NCI-H446 treated with DMSO at 0.1 percent for 48 hours (cell line): ENCODE data around the gene PCBD2.
"Not testable (repeated sequence)": the region's sequence is repeated elsewhere in the genome, so short reads cannot be mapped to it uniquely, and the experiment has no call there.

ENCODE experiments used
- DNase-seq: peaks from one replicate; lab custom pipeline; 2025; lab: John Stamatoyannopoulos, UW

The PCBD2 gene

DNA sequence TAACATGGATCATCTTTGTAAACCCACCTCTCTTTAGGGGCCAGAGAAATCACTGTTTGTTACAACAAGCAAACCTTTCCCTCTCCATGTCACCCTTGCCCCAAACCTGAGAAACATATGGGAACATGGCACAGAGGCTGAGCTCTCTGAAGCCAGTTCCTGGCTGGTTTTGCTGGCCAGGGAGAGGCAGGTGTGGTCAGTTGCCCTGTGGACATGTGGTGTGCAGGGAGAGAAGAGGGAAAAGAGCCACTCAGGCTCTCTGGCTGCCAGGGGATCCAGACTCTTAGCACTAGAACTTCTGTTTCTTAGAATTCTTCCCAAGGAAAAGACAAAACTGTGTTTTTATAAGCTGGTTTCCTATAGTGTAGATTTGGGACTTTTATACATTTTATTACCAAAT is 58.2 kb downstream of the PCBD2 start:
- no peak for DNase-seq

DNA sequence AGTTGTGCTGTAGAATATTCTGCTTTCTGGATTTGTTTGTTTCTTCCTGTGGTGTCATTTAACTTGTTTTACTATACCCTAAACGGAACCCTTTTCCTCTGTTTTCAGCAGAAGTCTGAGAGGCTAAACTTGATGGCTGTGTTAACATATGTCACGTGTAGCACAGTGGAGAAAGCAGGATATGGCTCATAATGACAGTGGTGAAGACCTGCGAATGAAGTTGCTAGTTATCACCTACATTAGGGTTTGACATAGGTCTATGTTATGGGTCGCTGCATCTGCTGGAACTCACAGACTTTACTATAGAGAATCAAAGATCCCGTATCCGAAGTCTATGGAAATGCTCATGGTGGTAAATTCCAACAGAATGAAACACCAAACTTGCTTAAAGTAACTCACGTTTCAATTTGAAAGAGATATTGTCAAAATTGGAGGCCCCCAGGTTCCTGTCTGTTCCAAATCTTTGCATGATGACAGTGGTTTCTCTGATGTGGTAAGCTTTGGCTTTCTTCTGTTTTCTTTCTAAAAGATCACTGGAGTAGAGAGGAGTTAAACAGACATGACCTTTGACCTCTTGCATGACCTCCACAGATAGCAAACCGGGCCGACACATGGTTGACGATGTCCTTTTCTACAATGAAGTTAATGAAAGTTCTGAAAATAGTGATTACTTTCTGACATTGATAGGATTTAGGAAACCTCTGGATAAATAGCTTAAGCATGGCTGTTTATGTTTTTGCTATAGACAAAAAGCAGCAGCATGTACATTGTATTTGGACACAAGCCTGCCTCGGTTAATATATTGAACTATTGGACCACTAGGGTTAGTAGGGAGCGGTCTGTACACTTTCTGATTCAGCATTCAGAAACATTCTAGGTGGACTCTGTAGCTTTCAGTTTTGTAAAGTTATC is 59.7 kb downstream of the PCBD2 start:
- no peak for DNase-seq

DNA sequence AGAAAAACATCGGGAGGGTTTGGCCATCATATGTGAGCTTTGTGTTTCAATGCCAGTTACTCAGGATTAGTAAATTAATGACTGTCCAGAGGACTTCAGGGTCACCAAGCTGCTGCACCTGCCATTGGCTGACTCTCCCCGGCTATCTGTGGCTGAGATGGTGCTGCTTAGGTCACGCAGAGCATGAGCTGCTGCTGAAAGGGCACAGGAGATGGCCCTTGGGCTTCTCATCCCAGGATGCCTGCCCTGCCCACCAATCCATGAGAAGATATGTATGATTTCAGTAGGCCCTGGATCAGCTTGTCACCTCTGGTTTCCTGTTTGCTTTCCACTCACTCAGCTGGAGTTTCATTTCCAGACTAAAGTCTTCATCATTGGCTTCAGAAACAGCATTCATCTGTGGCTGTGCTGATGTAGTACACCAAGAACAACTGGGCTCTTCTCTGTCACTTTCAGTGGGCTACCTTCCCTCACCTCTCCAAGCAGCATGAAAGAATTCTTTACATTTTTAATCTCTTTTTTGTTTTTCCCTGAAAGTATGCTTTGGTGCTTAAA is 60.4 kb downstream of the PCBD2 start:
- no peak for DNase-seq

DNA sequence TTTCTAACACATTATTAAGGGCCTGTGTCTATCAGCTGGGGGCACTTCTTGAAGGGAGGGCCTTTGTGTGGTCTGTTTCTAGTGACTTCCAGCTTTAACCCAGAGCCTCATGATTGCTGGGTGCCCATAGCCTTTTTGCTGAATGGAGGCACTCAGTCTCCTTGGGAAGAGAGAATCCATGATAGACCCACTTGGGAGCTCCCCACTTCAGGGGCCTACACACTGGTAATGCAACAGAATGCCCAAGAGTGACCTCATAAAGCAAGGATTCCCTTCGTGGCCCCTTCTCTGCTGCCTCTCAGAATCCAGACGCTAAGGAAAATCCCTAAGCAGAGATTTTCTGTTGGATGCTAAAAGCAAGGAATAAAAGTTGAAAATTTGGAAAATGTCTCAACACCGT is 62.7 kb downstream of the PCBD2 start, which contains the start of gene CATSPER3:
TSS of gene CATSPER3 (plus strand) at position 301 of the 400 bp plus-strand sequence. CDS start at position 386, 85 bp downstream.
- DNase-seq: no peak

DNA sequence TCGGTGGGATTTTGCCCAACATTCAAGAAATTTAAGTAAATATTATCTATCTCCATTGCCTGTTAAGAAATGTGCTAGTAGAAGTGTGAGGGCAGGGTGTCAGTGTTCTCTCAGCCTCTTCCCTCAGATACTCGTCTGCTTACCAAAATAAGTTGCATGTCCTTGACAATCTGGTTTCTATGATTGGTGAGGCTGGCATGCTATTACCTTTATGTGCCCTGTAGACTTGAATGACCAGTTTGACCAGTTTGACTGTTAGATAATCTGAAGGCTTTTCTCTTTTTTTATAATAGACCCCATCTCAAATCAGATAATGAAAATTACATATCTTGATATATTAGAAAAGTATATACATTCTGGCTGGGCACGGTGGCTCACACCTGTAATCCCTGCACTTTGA is 63.1 kb downstream of the PCBD2 start:
- DNase-seq: no peak

DNA sequence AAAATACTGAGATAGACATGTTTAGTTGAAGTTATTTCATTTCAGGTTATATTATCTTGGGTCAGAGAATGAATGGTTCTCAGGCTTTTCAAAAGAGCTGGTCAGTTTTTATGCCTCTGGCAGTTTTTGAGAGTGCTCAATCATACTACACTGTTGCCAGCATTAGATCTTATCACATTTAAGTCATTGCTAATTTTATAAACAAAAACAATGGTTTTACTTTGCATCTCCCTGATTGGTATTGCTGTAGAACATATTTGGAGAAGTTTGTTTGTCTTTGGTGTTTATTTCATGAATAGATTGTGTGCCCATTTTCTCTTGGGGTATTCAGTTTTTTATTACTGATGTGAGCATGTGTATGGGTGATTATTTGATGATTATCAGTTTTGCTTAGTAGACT is 64.2 kb downstream of the PCBD2 start:
- no peak for DNase-seq

DNA sequence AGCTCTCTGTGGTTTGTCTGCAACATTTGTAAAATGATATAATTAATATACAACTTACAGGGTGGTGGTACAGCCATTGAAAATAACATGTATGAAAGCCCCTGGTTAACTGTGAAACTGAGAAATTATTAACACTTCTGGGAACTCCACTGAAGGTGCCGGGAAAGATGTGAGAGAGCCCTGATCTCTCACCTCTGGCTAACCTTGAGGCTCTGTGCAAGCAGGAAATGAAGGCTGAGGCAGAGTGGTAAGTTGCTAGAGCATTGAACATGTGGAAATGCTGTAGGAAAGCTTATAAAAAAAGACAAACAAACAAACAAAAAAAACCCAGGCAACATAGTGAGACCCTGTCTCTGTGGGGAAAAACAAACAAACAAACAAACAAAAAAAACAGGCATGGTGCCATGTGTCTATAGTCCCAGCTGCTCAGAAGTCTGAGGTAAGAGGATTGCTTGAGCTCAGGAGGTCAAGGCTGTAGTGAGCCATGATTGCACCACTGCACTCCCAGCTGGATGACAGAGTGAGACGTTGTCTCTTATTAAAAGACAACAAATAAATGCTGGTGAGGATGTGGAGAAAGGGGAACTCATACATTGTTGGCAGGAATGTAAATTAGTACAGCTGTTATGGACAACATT is 70.3 kb downstream of the PCBD2 start:
- DNase-seq: no peak

DNA sequence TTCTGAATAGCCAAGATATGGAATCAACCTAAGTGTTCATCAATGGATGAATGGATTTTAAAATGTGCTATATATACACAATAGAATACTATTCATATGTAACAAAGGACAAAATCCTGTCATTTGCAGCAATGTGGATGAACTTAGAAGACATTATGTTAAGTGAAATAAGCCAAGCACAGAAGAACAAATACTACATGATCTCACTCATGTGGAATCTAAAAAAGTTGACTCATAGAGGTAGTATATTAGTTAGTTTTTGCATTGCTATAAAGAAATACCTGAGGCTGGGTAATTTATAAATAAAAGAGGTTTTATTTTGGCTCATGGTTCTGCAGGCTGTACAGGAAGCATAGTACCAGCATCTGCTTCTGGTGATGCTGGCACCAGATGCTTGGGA is 70.9 kb downstream of the PCBD2 start:
- no peak for DNase-seq

DNA sequence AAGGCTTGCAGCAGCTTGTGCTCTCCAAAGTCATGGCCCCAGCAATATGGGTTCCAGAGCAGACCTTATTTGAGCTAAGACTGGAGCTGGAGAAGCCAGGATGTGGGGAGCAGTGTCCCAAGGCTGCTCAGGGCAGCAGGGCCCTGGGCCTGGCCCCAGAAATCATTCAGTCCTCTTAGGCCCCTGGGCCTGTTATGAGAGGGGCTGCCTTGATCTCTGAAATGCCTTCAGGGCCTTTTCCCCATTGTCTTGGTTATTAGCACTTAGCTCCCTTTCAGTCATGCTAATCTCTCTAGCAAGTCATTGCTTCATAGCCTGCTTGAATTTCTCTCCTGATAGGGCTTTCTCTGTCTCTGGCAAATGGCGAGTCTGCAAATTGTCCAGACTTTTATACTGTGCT is 71.9 kb downstream of the PCBD2 start:
- no peak for DNase-seq

DNA sequence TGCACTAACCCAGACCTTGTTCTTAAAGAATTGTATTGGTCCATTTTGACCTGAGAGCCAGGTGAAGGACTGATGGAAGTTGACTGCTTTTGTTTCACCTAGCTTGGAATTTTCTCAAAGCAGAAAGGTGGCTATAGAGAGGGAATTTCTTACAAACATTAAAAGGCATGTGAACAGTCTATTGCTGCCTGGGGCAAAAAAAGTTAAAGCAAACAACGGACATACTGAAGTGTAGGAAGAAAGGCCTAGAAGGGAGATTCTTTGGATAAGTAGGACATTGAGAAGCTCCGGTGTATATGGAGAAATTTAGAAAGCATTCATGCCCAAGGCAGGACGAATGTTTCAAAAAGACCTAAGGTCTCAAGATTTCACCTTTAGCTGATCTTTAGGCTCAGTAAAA is 74.5 kb downstream of the PCBD2 start:
- DNase-seq: no peak

DNA sequence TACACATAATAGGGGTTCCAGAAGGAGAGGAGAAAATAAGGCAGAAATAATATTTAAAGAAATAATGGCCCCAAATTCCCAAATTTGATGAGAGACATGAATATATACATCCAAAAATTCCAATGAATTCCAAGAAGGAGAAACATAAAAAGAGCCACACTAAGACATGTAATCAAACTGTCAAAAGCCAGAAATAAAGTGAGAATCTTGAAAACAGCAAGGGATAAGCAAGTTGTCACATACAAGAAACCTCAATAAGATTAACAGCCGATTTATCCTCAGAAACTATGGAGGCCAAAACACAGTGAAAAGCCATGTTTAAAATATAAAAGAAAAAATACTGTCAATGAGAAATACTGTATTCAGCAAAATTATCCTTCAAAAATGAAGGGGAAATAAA is 77.3 kb downstream of the PCBD2 start:
- no peak for DNase-seq

DNA sequence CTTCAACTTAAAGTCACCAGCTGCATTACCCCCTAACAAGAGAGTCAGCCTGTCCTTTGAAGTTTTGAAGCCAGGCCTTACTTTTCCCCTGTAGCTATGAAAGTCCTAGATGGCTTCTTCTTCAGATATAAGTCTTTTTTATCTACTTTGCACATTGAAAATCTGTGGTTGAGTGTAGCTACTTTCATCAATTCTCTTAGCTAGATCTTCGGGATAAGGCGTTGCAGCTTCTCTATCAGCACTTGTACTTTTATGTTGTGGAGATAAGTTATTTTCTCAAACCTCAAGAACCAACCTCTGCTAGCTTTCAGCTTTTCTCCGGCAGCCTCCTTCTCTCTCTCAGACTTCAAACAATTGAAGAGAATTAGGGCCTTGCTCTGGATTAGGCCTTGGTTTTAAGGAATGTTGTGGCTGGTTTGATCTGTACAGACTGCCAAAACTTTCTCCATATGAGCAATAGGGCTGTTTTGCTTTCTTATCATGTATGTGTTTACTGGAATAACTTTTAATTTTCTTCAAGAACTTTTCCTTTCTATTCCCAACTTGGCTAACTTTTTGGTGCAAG is 84.4 kb downstream of the PCBD2 start:
- DNase-seq: no peak

DNA sequence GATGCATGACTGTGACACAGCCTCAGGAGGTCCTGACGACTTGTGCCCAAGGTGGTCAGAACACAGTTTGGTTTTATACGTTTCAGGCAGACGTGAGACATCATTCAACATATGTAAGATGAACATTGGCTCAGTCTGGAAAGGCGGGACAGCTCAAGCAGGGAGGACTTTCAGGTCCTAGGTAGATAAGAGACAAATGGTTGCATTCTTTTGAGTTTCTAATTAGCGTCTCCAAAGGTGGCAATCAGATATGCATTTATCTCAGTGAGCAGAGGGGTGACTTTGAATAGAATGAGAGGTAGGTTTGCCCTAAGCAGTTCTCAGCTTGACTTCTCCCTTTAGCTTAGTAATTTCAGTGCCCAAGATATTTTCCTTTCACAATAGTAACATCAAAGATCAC is 85.3 kb downstream of the PCBD2 start:
- not testable (repeated sequence) for DNase-seq

DNA sequence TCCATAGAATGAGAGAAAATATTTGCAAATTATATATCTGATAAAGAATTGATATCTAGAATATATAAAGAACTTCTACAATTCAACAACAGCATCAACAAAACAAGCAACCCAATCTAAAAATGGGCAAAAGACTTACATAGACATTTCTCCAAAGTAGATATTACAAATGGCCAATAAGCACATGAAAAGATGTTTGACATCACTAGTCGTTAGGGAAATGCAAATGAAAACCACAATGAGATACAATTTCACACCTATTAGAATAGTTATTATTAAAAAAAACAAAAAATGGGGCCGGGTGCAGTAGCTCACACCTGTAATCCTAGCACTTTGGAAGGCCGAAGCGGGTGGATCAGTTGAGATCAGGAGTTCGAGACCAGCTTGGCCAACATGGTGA is 87.2 kb downstream of the PCBD2 start:
- DNase-seq: no peak

DNA sequence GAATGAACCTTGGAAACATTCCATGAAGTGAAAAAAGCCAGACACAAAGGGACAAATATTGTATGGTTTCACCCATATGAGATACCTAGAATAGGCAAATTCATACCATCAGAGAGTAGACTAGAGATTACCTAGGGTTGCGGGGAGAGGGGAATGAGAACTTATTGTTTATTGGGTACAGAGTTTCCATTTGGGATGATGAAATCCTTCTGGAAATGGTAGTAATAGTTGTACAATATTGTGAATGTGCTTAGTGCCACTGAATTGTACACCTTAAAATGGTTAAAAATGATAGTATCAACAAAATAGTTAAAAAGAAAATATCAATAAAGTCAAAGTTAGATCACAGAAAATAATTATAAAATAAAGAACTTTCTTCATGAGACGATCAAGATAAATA is 88.2 kb downstream of the PCBD2 start:
- no peak for DNase-seq

DNA sequence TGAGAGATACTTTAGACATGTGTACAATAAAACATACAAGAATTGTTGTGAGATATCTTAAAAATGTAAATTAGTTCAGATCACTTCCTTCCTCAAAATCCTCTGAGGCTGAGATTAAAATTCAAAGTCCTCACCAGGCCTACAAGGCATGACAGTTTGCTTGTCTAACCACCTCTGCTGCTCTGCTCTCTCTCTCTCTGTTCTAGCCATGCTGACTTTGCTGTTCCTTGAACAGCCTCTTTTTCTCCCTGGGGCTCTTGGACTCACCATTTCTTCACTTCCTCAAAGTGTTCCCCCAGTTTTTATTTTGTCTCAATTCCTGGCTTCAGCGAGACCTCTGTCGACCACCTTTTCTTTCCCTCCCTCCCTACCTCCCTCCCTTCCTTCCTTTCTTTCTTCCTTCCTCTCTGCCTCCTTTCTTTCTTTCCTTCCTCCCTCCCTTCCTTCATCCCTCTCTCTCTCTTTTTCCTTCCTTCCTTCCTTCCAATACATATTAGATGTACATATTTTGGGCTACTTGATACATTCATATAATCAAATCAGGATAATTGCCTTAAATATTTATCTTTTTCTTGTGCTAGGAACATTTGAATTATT is 89.7 kb downstream of the PCBD2 start:
- DNase-seq: no peak

DNA sequence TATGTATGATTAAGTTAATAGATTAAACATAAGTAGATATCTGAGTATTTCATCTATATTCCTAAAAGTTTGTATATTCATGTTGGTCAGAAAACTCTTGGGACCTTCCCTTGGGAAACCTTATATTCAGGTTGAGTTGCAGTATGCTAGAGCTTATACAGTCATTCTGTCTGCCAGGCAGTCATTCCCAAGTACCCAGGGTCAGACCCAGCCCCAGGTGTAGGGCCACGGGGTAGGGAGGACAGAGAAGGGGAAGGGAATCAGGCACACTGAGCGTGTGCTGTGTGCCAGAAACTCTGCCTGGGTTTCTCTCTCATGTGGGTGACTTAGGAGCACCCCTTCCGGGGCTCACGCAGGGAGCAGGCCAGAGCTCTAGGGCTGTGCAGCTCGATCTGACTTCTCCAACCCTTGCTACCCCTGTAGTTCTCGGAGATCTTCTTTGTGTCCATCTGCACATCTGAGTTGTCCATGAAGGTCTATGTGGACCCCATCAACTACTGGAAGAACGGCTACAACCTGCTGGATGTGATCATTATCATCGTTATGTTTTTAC is 91.0 kb downstream of the PCBD2 start:
- no peak for DNase-seq

DNA sequence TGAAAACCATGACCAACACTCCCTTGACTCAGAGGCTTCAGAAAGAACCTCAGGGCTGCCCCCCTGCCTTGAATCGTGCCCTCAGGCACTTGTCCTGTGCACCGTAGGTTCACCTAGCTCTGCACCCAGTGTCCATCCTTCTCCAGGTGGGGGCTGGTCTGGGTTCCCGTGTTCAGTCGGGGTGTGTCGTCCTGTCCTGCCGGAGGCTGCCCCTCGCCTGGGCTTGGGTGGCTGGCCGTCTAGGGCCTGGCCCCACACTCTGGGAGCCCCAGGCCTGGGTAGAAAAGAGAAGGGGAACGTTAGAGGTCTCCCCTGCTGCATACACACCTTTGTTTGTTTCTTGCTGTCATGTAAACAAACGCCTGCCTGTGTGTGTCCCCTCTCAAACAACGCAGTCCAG is 92.1 kb downstream of the PCBD2 start:
- no peak for DNase-seq

DNA sequence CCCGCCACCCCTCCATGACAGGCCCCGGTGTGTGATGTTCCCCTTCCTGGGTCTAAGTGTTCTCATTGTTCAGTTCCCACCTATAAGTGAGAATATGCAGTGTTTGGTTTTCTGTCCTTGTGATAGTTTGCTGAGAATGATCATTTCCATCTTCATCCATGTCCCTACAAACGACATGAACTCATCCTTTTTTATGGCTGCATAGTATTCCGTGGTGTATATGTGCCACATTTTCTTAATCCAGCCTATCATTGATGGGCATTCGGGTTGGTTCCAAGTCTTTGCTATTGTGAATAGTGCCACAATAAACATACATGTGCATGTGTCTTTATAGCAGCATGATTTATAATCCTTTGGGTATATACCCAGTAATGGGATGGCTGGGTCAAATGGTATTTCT is 93.1 kb downstream of the PCBD2 start:
- not testable (repeated sequence) for DNase-seq

DNA sequence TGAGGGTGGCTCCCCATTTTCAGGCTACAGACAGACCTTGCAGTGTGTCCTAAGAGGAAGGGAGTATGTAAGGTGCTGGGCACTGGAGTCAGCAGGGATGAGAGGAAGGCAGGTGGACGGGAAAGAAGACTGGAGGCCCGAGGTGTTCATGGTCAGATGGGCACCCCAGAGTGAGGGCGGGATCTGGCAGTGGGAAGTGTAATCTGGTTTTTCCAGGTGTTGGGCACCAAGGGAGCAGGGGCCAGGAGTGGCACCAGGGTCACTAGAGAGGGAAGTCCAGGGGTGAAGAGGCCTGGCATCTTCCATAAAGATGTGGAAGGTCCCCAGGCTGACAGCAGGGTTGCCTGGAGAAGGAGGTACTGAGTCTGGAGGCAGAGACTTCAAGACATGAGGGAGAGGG is 99.4 kb downstream of the PCBD2 start:
- no peak for DNase-seq

DNA sequence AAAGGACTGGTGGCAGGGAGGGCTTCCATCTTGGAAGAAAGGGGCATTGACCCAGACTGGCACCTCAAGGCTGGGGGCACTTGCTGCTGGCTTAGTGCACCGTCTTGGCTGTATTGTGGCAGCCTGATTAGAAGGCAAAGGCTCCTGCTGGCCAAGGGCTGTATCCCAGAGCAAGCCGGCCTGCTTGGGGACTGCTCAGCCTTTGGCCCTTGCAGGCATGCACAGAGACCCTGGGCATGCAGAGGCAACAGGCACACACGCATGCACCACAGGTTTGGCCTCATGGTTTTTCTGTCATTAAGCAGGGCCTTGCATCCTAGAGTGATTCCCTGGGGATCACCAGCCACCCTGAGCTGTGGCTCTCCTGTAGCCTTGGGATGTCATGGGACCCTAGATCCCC is 100.1 kb downstream of the PCBD2 start:
- no peak for DNase-seq

DNA sequence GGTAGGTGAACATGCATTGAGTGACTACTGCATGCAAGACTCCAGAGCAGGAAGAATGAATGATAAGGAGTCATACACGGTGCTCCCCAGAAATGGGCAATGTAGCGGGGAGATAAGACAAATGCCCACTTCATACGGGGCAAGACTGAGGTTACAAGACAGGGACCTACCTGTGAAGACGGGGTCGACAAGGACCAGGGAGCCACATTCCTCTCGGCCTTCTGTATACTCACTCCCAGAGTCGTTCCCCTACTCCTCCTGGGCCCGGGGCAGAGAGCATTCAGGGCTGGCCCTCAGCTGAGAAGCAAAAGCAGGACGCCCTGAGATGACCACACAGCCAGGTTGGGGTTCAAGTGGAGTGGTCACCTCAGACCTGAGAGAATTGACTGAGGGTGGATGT is 102.4 kb downstream of the PCBD2 start:
- DNase-seq: no peak
